HEK293 (cell line): ENCODE results near the gene MIEN1.

Experiments
- BCL11A ChIP-seq: fragments of 450-650 bp; formaldehyde crosslinking; IDR thresholded peaks from 2 replicates; pipeline ENCODE4 v1.5.1; 2016; ENCODE audit warnings: low read depth, missing biosample characterization, missing genetic modification characterization
- HIC1 ChIP-seq: fragments of 450-650 bp; formaldehyde crosslinking; IDR thresholded peaks from 2 replicates; pipeline ENCODE4 v1.5.1; 2016; ENCODE audit warnings: missing biosample characterization, missing genetic modification characterization
- KLF1 ChIP-seq: fragments of 450-650 bp; formaldehyde crosslinking; IDR thresholded peaks from 2 replicates; pipeline ENCODE4 v1.5.1; 2016; ENCODE audit warnings: missing biosample characterization, missing genetic modification characterization
- KLF17 ChIP-seq: fragments of 450-650 bp; formaldehyde crosslinking; IDR thresholded peaks from 2 replicates; pipeline ENCODE4 v1.5.1; 2016; ENCODE audit warnings: missing biosample characterization, missing genetic modification characterization
- KLF8 ChIP-seq: fragments of 450-650 bp; formaldehyde crosslinking; IDR thresholded peaks from 2 replicates; pipeline ENCODE4 v1.5.1; 2016; ENCODE audit warnings: missing biosample characterization, missing genetic modification characterization
- OVOL3 ChIP-seq: fragments of 450-650 bp; formaldehyde crosslinking; IDR thresholded peaks from 2 replicates; pipeline ENCODE4 v1.5.1; 2016; ENCODE audit warnings: missing biosample characterization, missing genetic modification characterization
- PRDM6 ChIP-seq: fragments of 450-650 bp; formaldehyde crosslinking; IDR thresholded peaks from 2 replicates; pipeline ENCODE4 v1.5.1; 2017; ENCODE audit warnings: missing biosample characterization, missing genetic modification characterization
- SP2 ChIP-seq: fragments of 450-650 bp; formaldehyde crosslinking; IDR thresholded peaks from 2 replicates; pipeline ENCODE4 v1.5.1; 2016; ENCODE audit warnings: missing biosample characterization, missing genetic modification characterization
- SP7 ChIP-seq: fragments of 450-650 bp; formaldehyde crosslinking; IDR thresholded peaks from 2 replicates; pipeline ENCODE4 v1.5.1; 2016; ENCODE audit warnings: missing biosample characterization, missing genetic modification characterization
- TCF7L2 ChIP-seq: IDR thresholded peaks from 2 replicates; pipeline ENCODE4 v1.6.1; 2011; ENCODE audit warnings: low read depth, mild to moderate bottlenecking, inconsistent platforms, low read length, moderate library complexity, borderline replicate concordance
- ZBTB17 ChIP-seq: fragments of 450-650 bp; formaldehyde crosslinking; IDR thresholded peaks from 2 replicates; pipeline ENCODE4 v1.5.1; 2016; ENCODE audit warnings: missing biosample characterization, missing genetic modification characterization
- ZIC2 ChIP-seq: fragments of 450-650 bp; formaldehyde crosslinking; IDR thresholded peaks from 2 replicates; pipeline ENCODE4 v1.5.1; 2016; ENCODE audit warnings: missing biosample characterization, missing genetic modification characterization
- ZNF112 ChIP-seq: fragments of 450-650 bp; formaldehyde crosslinking; IDR thresholded peaks from 2 replicates; pipeline ENCODE4 v1.5.0; 2017; ENCODE audit warnings: missing biosample characterization, missing genetic modification characterization
- ZNF223 ChIP-seq: fragments of 450-650 bp; formaldehyde crosslinking; IDR thresholded peaks from 2 replicates; pipeline ENCODE4 v1.5.1; 2016; ENCODE audit warnings: missing biosample characterization, missing genetic modification characterization
- ZNF324 ChIP-seq: fragments of 450-650 bp; formaldehyde crosslinking; IDR thresholded peaks from 2 replicates; pipeline ENCODE4 v1.5.1; 2016; ENCODE audit warnings: missing biosample characterization, missing genetic modification characterization
- ZNF335 ChIP-seq: fragments of 450-650 bp; formaldehyde crosslinking; conservative IDR thresholded peaks from 2 replicates; pipeline ENCODE4 v1.5.1; 2016; ENCODE audit warnings: missing biosample characterization, missing genetic modification characterization
- ZNF426 ChIP-seq: fragments of 450-650 bp; formaldehyde crosslinking; IDR thresholded peaks from 2 replicates; pipeline ENCODE4 v1.5.1; 2017; ENCODE audit warnings: missing biosample characterization, missing genetic modification characterization, mild to moderate bottlenecking, inconsistent platforms, moderate library complexity
- ZNF433 ChIP-seq: fragments of 450-650 bp; formaldehyde crosslinking; IDR thresholded peaks from 2 replicates; pipeline ENCODE4 v1.5.1; 2016; ENCODE audit warnings: missing biosample characterization, missing genetic modification characterization, low read depth
- ZNF473 ChIP-seq: fragments of 450-650 bp; formaldehyde crosslinking; IDR thresholded peaks from 2 replicates; pipeline ENCODE4 v1.5.1; 2017; ENCODE audit warnings: missing biosample characterization, missing genetic modification characterization
- ZNF501 ChIP-seq: fragments of 450-650 bp; formaldehyde crosslinking; IDR thresholded peaks from 2 replicates; pipeline ENCODE4 v1.5.1; 2016; ENCODE audit warnings: missing biosample characterization, missing genetic modification characterization
- ZNF561 ChIP-seq: fragments of 450-650 bp; IDR thresholded peaks from 2 replicates; pipeline ENCODE4 v1.5.1; 2018; ENCODE audit warnings: missing biosample characterization, missing genetic modification characterization, borderline replicate concordance
- ZNF571 ChIP-seq: fragments of 450-650 bp; formaldehyde crosslinking; IDR thresholded peaks from 2 replicates; pipeline ENCODE4 v1.5.0; 2017; ENCODE audit warnings: missing biosample characterization, missing genetic modification characterization
- ZNF600 ChIP-seq: fragments of 450-650 bp; formaldehyde crosslinking; IDR thresholded peaks from 2 replicates; pipeline ENCODE4 v1.5.1; 2016; ENCODE audit warnings: missing biosample characterization, missing genetic modification characterization
- ZNF654 ChIP-seq: fragments of 450-650 bp; formaldehyde crosslinking; IDR thresholded peaks from 2 replicates; pipeline ENCODE4 v1.5.1; 2016; ENCODE audit warnings: low read depth, missing biosample characterization, missing genetic modification characterization
- ZNF660 ChIP-seq: fragments of 450-650 bp; IDR thresholded peaks from 2 replicates; pipeline ENCODE4 v1.5.1; 2018; ENCODE audit warnings: missing biosample characterization, mild to moderate bottlenecking, missing genetic modification characterization
- ZNF747 ChIP-seq: fragments of 450-650 bp; formaldehyde crosslinking; IDR thresholded peaks from 2 replicates; pipeline ENCODE4 v1.5.1; 2016; ENCODE audit warnings: missing biosample characterization, missing genetic modification characterization
- TF ChIP-seq, protein P1 (sequence below): fragments of 450-650 bp; formaldehyde crosslinking; IDR thresholded peaks from 2 replicates; pipeline ENCODE4 v1.5.1; 2016; ENCODE audit warnings: missing biosample characterization, missing genetic modification characterization
- TF ChIP-seq, protein P2 (sequence below): sonication (generic); formaldehyde crosslinking; IDR thresholded peaks from 2 replicates; pipeline ENCODE4 v1.8.1; 2022; ENCODE audit warnings: mild to moderate bottlenecking, moderate library complexity, missing genetic modification reagents
- TF ChIP-seq, protein P3 (sequence below): fragments of 450-650 bp; formaldehyde crosslinking; IDR thresholded peaks from 2 replicates; pipeline ENCODE4 v1.5.1; 2016; ENCODE audit warnings: missing biosample characterization, missing genetic modification characterization

The MIEN1 gene

DNA sequence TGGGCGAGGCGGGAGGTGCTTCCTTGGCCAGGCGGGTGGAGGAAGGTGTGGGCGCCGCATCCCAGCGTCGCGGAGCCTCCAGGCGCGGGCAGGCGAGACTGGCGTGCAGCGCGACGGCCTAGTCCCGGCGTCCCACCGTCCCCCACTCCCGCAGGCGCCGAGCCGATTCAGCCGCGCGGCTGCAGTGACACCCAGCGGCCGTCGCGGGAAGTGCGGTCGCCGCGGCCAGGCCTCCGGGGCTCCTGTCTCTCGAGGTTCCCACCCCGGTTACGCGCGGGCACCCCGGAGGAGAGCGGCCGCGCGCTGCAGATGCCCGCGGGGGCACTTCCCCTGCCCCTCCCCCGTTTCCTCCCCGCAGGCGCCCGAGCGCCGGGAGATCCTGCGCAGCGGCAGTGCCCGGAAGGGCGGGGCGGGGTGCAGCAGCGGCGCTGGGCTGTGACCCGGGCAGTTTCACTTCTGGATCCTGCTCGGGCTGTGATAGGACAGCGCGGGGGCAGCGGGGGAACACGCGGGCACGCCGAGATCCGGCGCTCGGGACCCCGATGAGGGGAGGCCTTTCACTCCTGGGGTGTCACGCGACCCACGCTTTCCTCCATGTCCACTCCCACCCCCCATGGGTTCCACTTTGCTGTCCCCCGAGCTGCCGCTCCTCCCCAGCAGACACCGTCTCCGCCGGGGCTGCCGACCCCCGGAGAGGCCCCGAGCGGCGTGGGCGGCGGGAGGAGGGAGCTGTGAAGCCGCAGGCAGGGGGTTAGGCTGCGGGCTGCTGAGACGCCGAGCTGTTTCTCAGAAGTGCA is 24.0 kb upstream of the MIEN1 start (continued):
- no peak for TF ChIP-seq ZNF747 (tag by site-specific recombination)
- no peak for TF ChIP-seq ZNF473
- TF ChIP-seq ZNF501, result peak; percentile 51; the same call in 1 of the 2 replicates
- TF ChIP-seq ZIC2, result peak; percentile 95
- TF ChIP-seq PRDM6 (tag by site-specific recombination), result no peak
- TF ChIP-seq ZNF600 (tag by site-specific recombination), result peak; percentile 63; the same call in 1 of the 2 replicates
- TF ChIP-seq ZBTB17 (tag by site-specific recombination), result peak; percentile 77
- peak; percentile 43 for TF ChIP-seq ZNF654 (tag by site-specific recombination)
- no peak for TF ChIP-seq BCL11A (tag by site-specific recombination)
- TF ChIP-seq HIC1 (tag by site-specific recombination), result peak; percentile 52; the same call in 1 of the 2 replicates
- TF ChIP-seq ZNF335 (tag by site-specific recombination), result peak; percentile 75
- TF ChIP-seq, protein P1, sequence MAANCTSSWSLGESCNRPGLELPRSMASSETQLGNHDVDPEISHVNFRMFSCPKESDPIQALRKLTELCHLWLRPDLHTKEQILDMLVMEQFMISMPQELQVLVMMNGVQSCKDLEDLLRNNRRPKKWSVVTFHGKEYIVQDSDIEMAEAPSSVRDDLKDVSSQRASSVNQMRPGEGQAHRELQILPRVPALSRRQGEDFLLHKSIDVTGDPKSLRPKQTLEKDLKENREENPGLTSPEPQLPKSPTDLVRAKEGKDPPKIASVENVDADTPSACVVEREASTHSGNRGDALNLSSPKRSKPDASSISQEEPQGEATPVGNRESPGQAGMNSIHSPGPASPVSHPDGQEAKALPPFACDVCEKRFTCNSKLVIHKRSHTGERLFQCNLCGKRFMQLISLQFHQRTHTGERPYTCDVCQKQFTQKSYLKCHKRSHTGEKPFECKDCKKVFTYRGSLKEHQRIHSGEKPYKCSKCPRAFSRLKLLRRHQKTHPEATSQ (tag by site-specific recombination), result peak; percentile 39; the same call in 1 of the 2 replicates
- TF ChIP-seq, protein P2, sequence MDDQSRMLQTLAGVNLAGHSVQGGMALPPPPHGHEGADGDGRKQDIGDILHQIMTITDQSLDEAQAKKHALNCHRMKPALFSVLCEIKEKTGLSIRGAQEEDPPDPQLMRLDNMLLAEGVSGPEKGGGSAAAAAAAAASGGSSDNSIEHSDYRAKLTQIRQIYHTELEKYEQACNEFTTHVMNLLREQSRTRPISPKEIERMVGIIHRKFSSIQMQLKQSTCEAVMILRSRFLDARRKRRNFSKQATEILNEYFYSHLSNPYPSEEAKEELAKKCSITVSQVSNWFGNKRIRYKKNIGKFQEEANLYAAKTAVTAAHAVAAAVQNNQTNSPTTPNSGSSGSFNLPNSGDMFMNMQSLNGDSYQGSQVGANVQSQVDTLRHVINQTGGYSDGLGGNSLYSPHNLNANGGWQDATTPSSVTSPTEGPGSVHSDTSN (CRISPR knock-in tag), result peak; percentile 93
- no peak for TF ChIP-seq ZNF112
- TF ChIP-seq KLF1 (tag by site-specific recombination), result 0 out of 2 replicates have a peak, but pooled peaks have one; percentile 62
- TF ChIP-seq ZNF571, result no peak
- TF ChIP-seq, protein P3, sequence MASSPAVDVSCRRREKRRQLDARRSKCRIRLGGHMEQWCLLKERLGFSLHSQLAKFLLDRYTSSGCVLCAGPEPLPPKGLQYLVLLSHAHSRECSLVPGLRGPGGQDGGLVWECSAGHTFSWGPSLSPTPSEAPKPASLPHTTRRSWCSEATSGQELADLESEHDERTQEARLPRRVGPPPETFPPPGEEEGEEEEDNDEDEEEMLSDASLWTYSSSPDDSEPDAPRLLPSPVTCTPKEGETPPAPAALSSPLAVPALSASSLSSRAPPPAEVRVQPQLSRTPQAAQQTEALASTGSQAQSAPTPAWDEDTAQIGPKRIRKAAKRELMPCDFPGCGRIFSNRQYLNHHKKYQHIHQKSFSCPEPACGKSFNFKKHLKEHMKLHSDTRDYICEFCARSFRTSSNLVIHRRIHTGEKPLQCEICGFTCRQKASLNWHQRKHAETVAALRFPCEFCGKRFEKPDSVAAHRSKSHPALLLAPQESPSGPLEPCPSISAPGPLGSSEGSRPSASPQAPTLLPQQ (tag by site-specific recombination), result no peak; the same call in 1 of the 2 replicates
- peak; percentile 72; the same call in 1 of the 2 replicates for TF ChIP-seq KLF17 (tag by site-specific recombination)
- TF ChIP-seq KLF8 (tag by site-specific recombination), result peak; percentile 63; the same call in 1 of the 2 replicates
- TF ChIP-seq ZNF561 (tag by site-specific recombination), result peak; percentile 91
- TF ChIP-seq ZNF324 (tag by site-specific recombination), result 0 out of 2 replicates have a peak, but pooled peaks have one; percentile 44
- no peak for TF ChIP-seq ZNF433 (tag by site-specific recombination)
- no peak for TF ChIP-seq ZNF426 (tag by site-specific recombination)
- TF ChIP-seq SP2, result peak; percentile 63
- peak; percentile 87 for TF ChIP-seq ZNF660
- peak; percentile 43; the same call in 1 of the 2 replicates for TF ChIP-seq TCF7L2
- TF ChIP-seq ZNF223 (tag by site-specific recombination), result no peak
- no peak for TF ChIP-seq OVOL3 (tag by site-specific recombination)
- TF ChIP-seq SP7 (tag by site-specific recombination), result 0 out of 2 replicates have a peak, but pooled peaks have one; percentile 50
